T-helper 2 cell treated with Interferon-gamma antibody and Interleukin-4, amounts not matched to agents 5 μg/mL and 100 μg/mL, for 36 hours (primary cell): ENCODE results near the gene DMP1.

ENCODE experiments used
- DNase-seq: peaks from one replicate; pipeline ENCODE4 v3.0.0; 2021; ENCODE audit warnings: low spot score
- H3K27ac Mint-ChIP-seq: one replicate; pipeline ENCODE4 v1.8.0; 2021; ENCODE audit warnings: mild to moderate bottlenecking, mixed read lengths
- H3K27me3 Mint-ChIP-seq: one replicate; pipeline ENCODE4 v1.8.0; 2021; ENCODE audit warnings: low read depth, mixed read lengths
- H3K36me3 Mint-ChIP-seq: one replicate; pipeline ENCODE4 v1.8.0; 2021; ENCODE audit warnings: low read depth, mixed read lengths
- H3K4me1 Mint-ChIP-seq: one replicate; pipeline ENCODE4 v1.8.0; 2021; ENCODE audit warnings: low read depth, mixed read lengths
- H3K4me3 Mint-ChIP-seq: one replicate; pipeline ENCODE4 v1.8.0; 2022; ENCODE audit warnings: mild to moderate bottlenecking, moderate library complexity, mixed read lengths
- H3K9me3 Mint-ChIP-seq: one replicate; pipeline ENCODE4 v1.8.0; 2021; ENCODE audit warnings: mixed read lengths

Gene DMP1, protein sequence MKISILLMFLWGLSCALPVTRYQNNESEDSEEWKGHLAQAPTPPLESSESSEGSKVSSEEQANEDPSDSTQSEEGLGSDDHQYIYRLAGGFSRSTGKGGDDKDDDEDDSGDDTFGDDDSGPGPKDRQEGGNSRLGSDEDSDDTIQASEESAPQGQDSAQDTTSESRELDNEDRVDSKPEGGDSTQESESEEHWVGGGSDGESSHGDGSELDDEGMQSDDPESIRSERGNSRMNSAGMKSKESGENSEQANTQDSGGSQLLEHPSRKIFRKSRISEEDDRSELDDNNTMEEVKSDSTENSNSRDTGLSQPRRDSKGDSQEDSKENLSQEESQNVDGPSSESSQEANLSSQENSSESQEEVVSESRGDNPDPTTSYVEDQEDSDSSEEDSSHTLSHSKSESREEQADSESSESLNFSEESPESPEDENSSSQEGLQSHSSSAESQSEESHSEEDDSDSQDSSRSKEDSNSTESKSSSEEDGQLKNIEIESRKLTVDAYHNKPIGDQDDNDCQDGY

GRCh38 chr4:87649980-87650379, at the start of gene DMP1:
Gene DMP1 (plus strand): TSS chr4:87650280. CDS start chr4:87656493, 6,213 bp downstream.
- H3K27ac Mint-ChIP-seq = no peak within 1 kb of the TSS
- no peak within 1 kb of the TSS for H3K4me3 Mint-ChIP-seq
- H3K9me3 Mint-ChIP-seq = no peaks in the 10 kb centered on the region
- H3K36me3 Mint-ChIP-seq = no peaks in the 10 kb centered on the region
- no peaks in the 10 kb centered on the region for H3K4me1 Mint-ChIP-seq
- DNase-seq = no peak
- H3K27me3 Mint-ChIP-seq = peaks cover 7% of the 10 kb centered on the region

GRCh38 chr4:87601361-87601760, 48.7 kb upstream of the DMP1 start:
- Mint-ChIP-seq H3K4me3 (no peak overlapping the region), H3K27me3 (peaks cover 22% of the 10 kb centered on the region), H3K36me3 (no peaks in the 10 kb centered on the region), H3K9me3 (peaks cover 6% of the 10 kb centered on the region), H3K4me1 (no peaks in the 10 kb centered on the region), H3K27ac (no peak overlapping the region)
- no peak for DNase-seq

GRCh38 chr4:87608229-87608628, 41.9 kb upstream of the DMP1 start, which contains the start of gene DSPP:
Gene DSPP (plus strand): TSS chr4:87608529. CDS start chr4:87610909, 2,380 bp downstream.
- no peak within 1 kb of the TSS for H3K4me3 Mint-ChIP-seq
- H3K9me3 Mint-ChIP-seq = no peaks in the 10 kb centered on the region
- no peaks in the 10 kb centered on the region for H3K27me3 Mint-ChIP-seq
- no peaks in the 10 kb centered on the region for H3K36me3 Mint-ChIP-seq
- peaks cover 6% of the 10 kb centered on the region for H3K4me1 Mint-ChIP-seq
- no peak for DNase-seq
- H3K27ac Mint-ChIP-seq = no peak within 1 kb of the TSS

- no peaks in the 10 kb centered on the region for H3K36me3 Mint-ChIP-seq
Measured at GRCh38 chr4:87614292-87614890, 35.7 kb upstream of the DMP1 start.

GRCh38 chr4:87616268-87616667, 33.8 kb upstream of the DMP1 start:
- H3K4me1 Mint-ChIP-seq = no peaks in the 10 kb centered on the region
- H3K36me3 Mint-ChIP-seq = no peaks in the 10 kb centered on the region
- H3K27me3 Mint-ChIP-seq = peaks cover 2% of the 10 kb centered on the region

More at GRCh38 chr4:87614292-87614890, 35.7 kb upstream of the DMP1 start:
- DNase-seq = no peak
- H3K4me3 Mint-ChIP-seq = no peak overlapping the region
- no peak overlapping the region for H3K27ac Mint-ChIP-seq
- H3K4me1 Mint-ChIP-seq = no peaks in the 10 kb centered on the region
- no peaks in the 10 kb centered on the region for H3K9me3 Mint-ChIP-seq
- H3K27me3 Mint-ChIP-seq = peaks cover 2% of the 10 kb centered on the region

GRCh38 chr4:87620086-87620485, 30.0 kb upstream of the DMP1 start:
- no peak for DNase-seq
- Mint-ChIP-seq H3K4me3 (no peak overlapping the region), H3K4me1 (no peaks in the 10 kb centered on the region), H3K27ac (no peak overlapping the region), H3K27me3 (peaks cover 2% of the 10 kb centered on the region), H3K9me3 (no peaks in the 10 kb centered on the region), H3K36me3 (no peaks in the 10 kb centered on the region)

More at GRCh38 chr4:87616268-87616667, 33.8 kb upstream of the DMP1 start:
- DNase-seq = no peak
- Mint-ChIP-seq H3K27ac (no peak overlapping the region), H3K4me3 (no peak overlapping the region), H3K9me3 (no peaks in the 10 kb centered on the region)

- H3K4me3 Mint-ChIP-seq = no peak overlapping the region
- H3K4me1 Mint-ChIP-seq = no peaks in the 10 kb centered on the region
- no peak overlapping the region for H3K27ac Mint-ChIP-seq
Measured at GRCh38 chr4:87620491-87620890, 29.6 kb upstream of the DMP1 start.

DNA sequence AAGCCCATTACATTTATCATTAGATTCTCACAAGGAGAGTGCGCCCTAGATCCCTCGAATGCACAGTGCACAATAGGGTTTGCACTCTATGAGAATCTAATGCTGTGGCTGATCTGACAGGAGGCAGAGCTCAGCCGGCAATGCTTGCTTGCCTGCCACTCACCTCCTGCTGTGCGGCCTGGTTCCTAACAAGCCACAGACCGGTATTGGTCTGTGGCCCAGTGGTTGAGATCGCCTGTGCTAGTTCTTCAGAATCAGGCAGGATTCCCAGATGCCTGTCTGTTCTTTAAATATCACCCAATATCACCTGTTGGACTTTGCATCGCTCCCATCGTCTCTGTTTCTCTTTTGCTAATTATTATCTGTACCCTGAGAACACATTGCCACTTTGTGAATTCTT, 27.8 kb upstream of the DMP1 start:
- DNase-seq = no peak
- no peak overlapping the region for H3K27ac Mint-ChIP-seq
- H3K27me3 Mint-ChIP-seq = peaks cover 2% of the 10 kb centered on the region
- H3K4me3 Mint-ChIP-seq = no peak overlapping the region
- H3K4me1 Mint-ChIP-seq = no peaks in the 10 kb centered on the region
- no peaks in the 10 kb centered on the region for H3K9me3 Mint-ChIP-seq
- no peaks in the 10 kb centered on the region for H3K36me3 Mint-ChIP-seq

More at GRCh38 chr4:87620491-87620890, 29.6 kb upstream of the DMP1 start:
- Mint-ChIP-seq H3K27me3 (peaks cover 2% of the 10 kb centered on the region), H3K36me3 (no peaks in the 10 kb centered on the region), H3K9me3 (no peaks in the 10 kb centered on the region)
- DNase-seq = no peak

- H3K27ac Mint-ChIP-seq = no peak overlapping the region
- no peaks in the 10 kb centered on the region for H3K9me3 Mint-ChIP-seq
- no peaks in the 10 kb centered on the region for H3K4me1 Mint-ChIP-seq
Measured at GRCh38 chr4:87624698-87625097, 25.4 kb upstream of the DMP1 start.

GRCh38 chr4:87631668-87632067, 18.4 kb upstream of the DMP1 start:
- DNase-seq = no peak
- H3K4me1 Mint-ChIP-seq = no peaks in the 10 kb centered on the region
- H3K36me3 Mint-ChIP-seq = no peaks in the 10 kb centered on the region
- no peak overlapping the region for H3K4me3 Mint-ChIP-seq
- H3K9me3 Mint-ChIP-seq = no peaks in the 10 kb centered on the region
- no peak overlapping the region for H3K27ac Mint-ChIP-seq
- H3K27me3 Mint-ChIP-seq = peaks cover 5% of the 10 kb centered on the region

More at GRCh38 chr4:87624698-87625097, 25.4 kb upstream of the DMP1 start:
- Mint-ChIP-seq H3K4me3 (no peak overlapping the region), H3K36me3 (no peaks in the 10 kb centered on the region), H3K27me3 (no peaks in the 10 kb centered on the region)
- no peak for DNase-seq

- no peak overlapping the region for H3K4me3 Mint-ChIP-seq
- no peaks in the 10 kb centered on the region for H3K36me3 Mint-ChIP-seq
- no peaks in the 10 kb centered on the region for H3K9me3 Mint-ChIP-seq
Measured at GRCh38 chr4:87632469-87632868, 17.6 kb upstream of the DMP1 start.

GRCh38 chr4:87633243-87633642, 16.8 kb upstream of the DMP1 start:
- peaks cover 5% of the 10 kb centered on the region for H3K27me3 Mint-ChIP-seq
- no peaks in the 10 kb centered on the region for H3K4me1 Mint-ChIP-seq
- no peaks in the 10 kb centered on the region for H3K9me3 Mint-ChIP-seq
- H3K27ac Mint-ChIP-seq = no peak overlapping the region
- DNase-seq = no peak
- H3K4me3 Mint-ChIP-seq = no peak overlapping the region
- no peaks in the 10 kb centered on the region for H3K36me3 Mint-ChIP-seq

More at GRCh38 chr4:87632469-87632868, 17.6 kb upstream of the DMP1 start:
- H3K27ac Mint-ChIP-seq = no peak overlapping the region
- H3K4me1 Mint-ChIP-seq = no peaks in the 10 kb centered on the region
- H3K27me3 Mint-ChIP-seq = peaks cover 5% of the 10 kb centered on the region
- no peak for DNase-seq

- H3K36me3 Mint-ChIP-seq = no peaks in the 10 kb centered on the region
- no peak overlapping the region for H3K27ac Mint-ChIP-seq
- no peaks in the 10 kb centered on the region for H3K4me1 Mint-ChIP-seq
- peaks cover 3% of the 10 kb centered on the region for H3K27me3 Mint-ChIP-seq
- peaks cover under 1% of the 10 kb centered on the region for H3K9me3 Mint-ChIP-seq
- no peak overlapping the region for H3K4me3 Mint-ChIP-seq
- no peak for DNase-seq
Measured at GRCh38 chr4:87644286-87644685, 5.8 kb upstream of the DMP1 start.

- Mint-ChIP-seq H3K4me3 (no peak overlapping the region), H3K36me3 (no peaks in the 10 kb centered on the region), H3K9me3 (no peaks in the 10 kb centered on the region)
Measured at GRCh38 chr4:87650938-87651337, 858 bp downstream of the DMP1 start.

More at GRCh38 chr4:87650938-87651337, 858 bp downstream of the DMP1 start:
- H3K27me3 Mint-ChIP-seq = peaks cover 7% of the 10 kb centered on the region
- DNase-seq = no peak
- no peak overlapping the region for H3K27ac Mint-ChIP-seq
- H3K4me1 Mint-ChIP-seq = no peaks in the 10 kb centered on the region
